Sigmoid colon (tissue), 7 donors: ENCODE measurements around the gene SELENOK. TPM values are rescaled to one million over a fixed set of nuclear protein-coding genes. Genes with fewer than 3 reads are reported as not detected.

Experiments
- polyA plus RNA-seq, 3 donors: library from polyadenylated mRNA; stranded (reverse); fragments of 200-250 nt; gene quantifications; one replicate each; pipeline ENCODE4 v1.2.3, GENCODE V29; 2013
- total RNA-seq, 4 donors: library from RNA; depleted of rRNA; stranded (reverse); fragments of >200 nt; gene quantifications; one replicate each; pipeline ENCODE4 v1.1.0, GENCODE V29; 2016
- donor health status: healthy with polysubstance abuse.
- donor health status: Bipolar disorder and iron deficiency.
- donor health status: healthy.

SELENOK gene
- total and polyA plus RNA-seq, 7 donors, result 57.2 to 173 (median 83.5) TPM

Other genes starting within 250 kb of the SELENOK start
- gene CHDH, start 45.4 kb downstream of the SELENOK start, total RNA-seq, result 1 to 10 TPM; 1.1 to 1.8 (median 1.7) TPM
- gene CHDH, start 45.4 kb downstream of the SELENOK start, polyA plus RNA-seq, result 1 to 10 TPM; 5.4 to 9.5 (median 6.8) TPM
- gene IL17RB, start 45.3 kb downstream of the SELENOK start, total RNA-seq, result 1 to 10 TPM; 1.1 to 2.8 (median 1.7) TPM
- gene IL17RB, start 45.3 kb downstream of the SELENOK start, polyA plus RNA-seq, result 1 to 10 TPM; 1.2 to 9.0 (median 2.8) TPM
- 10 to 100 TPM; 18.5 to 30.7 (median 20.4) TPM for gene ACTR8, start 9.7 kb downstream of the SELENOK start, total RNA-seq
- 10 to 100 TPM in 2 of 3 donors, 1 to 10 TPM in 1; 9.0 to 15.3 (median 12.9) TPM for gene ACTR8, start 9.7 kb downstream of the SELENOK start, polyA plus RNA-seq
- gene CACNA2D3, start 230.7 kb upstream of the SELENOK start, total RNA-seq, result 10 to 100 TPM in 1 of 4 donors, 1 to 10 TPM in 3; 4.6 to 10.2 (median 6.1) TPM
- under 1 TPM in 2 of 3 donors, not detected in 1; 0.32 to 0.69 TPM for gene CACNA2D3, start 230.7 kb upstream of the SELENOK start, polyA plus RNA-seq